Ovary (tissue), 3 donors: ENCODE results near the gene EVX2.

ENCODE experiments used
- CTCF ChIP-seq, 3 donors: fragments of 450-650 bp in 2 of 3; fragments of 200-600 bp in 1 of 3; IDR thresholded peaks; one replicate each; pipeline versions ENCODE4 v1.5.1 to v1.8.0; 2016 to 2022; ENCODE audit warnings: antibody characterized with exemption in 3 of 3, mild to moderate bottlenecking in 1 of 3
- POLR2A ChIP-seq: fragments of 450-650 bp; IDR thresholded peaks from one replicate; pipeline ENCODE4 v1.6.1; 2017; ENCODE audit warnings: antibody characterized with exemption, mild to moderate bottlenecking, moderate library complexity
- donor health status: DM: no; HTN: no; CAD: no.

GRCh38 chr2:176130957-176131847 lies 47.4 kb upstream of the EVX2 start:
- no peak for TF ChIP-seq POLR2A
- no peak for TF ChIP-seq CTCF (IDR thresholded peaks at IDR 0.05)
